HUES64 (cell line): Measurements from ENCODE around the gene OPRL1.

Experiments used
- H3K27ac ChIP-seq: 2 replicates; pipeline ENCODE4 v1.7.0; 2013; ENCODE audit warnings: low read depth, low read length, inconsistent platforms
- H3K27me3 ChIP-seq: 2 replicates; pipeline ENCODE4 v1.6.1; 2013; ENCODE audit warnings: mild to moderate bottlenecking, low read length; ENCODE audit not compliant: insufficient read depth
- H3K36me3 ChIP-seq: 2 replicates; pipeline ENCODE4 v1.6.1; 2013; ENCODE audit warnings: mild to moderate bottlenecking, low read length; ENCODE audit not compliant: insufficient read depth
- H3K4me1 ChIP-seq: 2 replicates; pipeline ENCODE4 v1.6.1; 2013; ENCODE audit warnings: mild to moderate bottlenecking, low read length, moderate library complexity; ENCODE audit not compliant: insufficient read depth
- H3K4me3 ChIP-seq: 2 replicates; pipeline ENCODE4 v1.5.1; 2013; ENCODE audit warnings: mild to moderate bottlenecking, low read length, moderate library complexity
- H3K9ac ChIP-seq: 2 replicates; pipeline ENCODE4 v1.6.1; 2013; ENCODE audit warnings: mild to moderate bottlenecking, low read depth, low read length
- H3K9me3 ChIP-seq: 2 replicates; pipeline ENCODE4 v1.6.1; 2013; ENCODE audit warnings: low read depth, low read length; ENCODE audit not compliant: insufficient read depth
- WGBS: fragments of 150-250, 120-280 bp; methylation state at CpG from one replicate; pipeline ENCODE4 v1.1.7; 2013; ENCODE audit warnings: missing lambda C conversion rate; 5-methylcytosine and 5-hydroxymethylcytosine counted together

Gene OPRL1

DNA sequence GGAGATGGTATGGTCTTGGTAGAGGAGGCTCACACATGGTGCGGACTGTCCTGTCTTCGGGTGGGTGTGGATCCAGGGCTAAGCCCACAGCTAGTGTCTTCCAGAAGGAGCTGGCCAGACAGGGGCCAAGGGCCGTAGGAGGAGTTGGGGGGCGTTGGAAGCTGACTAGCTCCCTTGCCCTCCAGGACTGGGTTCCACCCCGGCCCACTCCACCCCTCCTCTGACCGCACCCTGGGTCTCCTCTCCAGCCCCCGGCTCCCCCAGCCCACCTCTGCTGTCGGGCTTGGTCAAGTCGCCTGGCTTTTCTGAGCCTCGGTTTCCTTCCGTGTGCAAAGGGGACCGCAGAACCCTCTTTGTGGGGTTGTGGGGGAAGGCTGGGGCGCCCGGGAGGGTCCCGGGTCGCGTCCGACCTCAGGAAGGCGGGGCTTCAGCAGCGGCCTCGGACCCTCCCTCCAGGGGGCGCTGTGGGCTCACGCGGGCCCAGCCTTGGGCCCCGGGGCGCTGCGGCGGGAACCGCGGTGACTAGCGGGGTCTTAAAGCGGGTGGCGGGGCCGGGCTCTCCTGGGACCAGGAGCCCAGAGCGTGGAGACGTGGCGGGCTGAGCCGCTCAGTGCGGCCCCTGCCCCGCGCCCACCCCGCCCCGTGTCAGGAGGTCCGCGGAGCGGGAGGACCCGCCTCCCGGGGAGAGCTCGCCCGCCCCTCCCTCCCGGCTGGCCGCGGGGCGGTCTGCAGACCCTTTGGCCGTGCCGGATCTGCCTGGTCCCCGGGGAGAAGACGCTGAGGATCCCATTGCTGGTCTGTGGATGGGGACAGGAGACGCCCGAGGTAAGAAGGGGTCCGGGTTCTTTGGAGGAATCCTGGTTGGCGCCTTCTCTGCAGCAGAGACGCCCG, 22.1 kb downstream of the OPRL1 start:
- Histone ChIP-seq H3K4me3 (peak overlapping the region; percentile 65), H3K9me3 (no peaks in the 10 kb centered on the region), H3K4me1 (no peaks in the 10 kb centered on the region), H3K36me3 (no peaks in the 10 kb centered on the region), H3K27ac (no peak overlapping the region), H3K9ac (peak overlapping the region; percentile 54; the same call in 1 of the 2 replicates), H3K27me3 (peaks cover 37% of the 10 kb centered on the region)
- 14% methylated on average over 64 of the region's 64 CpGs for WGBS

DNA sequence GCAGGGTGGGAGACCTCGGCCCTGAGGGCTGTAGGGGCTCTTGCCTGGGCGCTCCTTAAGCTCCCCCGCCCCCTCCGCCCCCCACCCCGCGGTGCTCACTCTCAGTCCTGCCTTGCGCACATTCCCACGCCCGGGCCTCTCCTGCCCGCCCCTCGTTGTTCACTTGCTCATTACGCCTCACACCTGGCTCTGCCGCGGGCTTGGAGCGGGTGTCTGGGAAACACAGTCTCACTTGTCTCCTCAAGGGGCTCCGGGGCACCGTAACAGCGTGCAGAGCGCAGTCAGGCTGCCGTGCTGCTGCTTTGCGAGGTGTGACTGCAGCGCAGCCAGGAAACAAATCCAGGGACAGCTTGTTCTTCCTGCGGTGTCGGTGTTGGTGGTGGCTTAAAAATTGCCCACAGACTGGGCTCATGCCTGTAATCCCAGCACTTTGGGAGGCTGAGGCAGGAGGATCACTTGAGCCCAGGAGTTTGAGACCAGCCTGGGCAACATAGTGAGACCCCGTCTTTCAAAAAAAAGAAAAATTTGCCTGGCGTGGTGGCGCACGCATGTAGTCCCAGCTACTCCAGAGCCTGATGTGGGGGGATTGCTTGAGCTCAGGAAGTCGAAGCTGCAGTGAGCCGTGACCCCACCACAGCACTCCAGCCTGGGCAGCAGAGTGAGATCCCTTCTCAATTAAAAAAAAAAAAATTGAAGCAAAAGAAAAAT, 22.9 kb downstream of the OPRL1 start:
- Histone ChIP-seq H3K9ac (no peak overlapping the region), H3K4me3 (peak overlapping the region; percentile 65)

DNA sequence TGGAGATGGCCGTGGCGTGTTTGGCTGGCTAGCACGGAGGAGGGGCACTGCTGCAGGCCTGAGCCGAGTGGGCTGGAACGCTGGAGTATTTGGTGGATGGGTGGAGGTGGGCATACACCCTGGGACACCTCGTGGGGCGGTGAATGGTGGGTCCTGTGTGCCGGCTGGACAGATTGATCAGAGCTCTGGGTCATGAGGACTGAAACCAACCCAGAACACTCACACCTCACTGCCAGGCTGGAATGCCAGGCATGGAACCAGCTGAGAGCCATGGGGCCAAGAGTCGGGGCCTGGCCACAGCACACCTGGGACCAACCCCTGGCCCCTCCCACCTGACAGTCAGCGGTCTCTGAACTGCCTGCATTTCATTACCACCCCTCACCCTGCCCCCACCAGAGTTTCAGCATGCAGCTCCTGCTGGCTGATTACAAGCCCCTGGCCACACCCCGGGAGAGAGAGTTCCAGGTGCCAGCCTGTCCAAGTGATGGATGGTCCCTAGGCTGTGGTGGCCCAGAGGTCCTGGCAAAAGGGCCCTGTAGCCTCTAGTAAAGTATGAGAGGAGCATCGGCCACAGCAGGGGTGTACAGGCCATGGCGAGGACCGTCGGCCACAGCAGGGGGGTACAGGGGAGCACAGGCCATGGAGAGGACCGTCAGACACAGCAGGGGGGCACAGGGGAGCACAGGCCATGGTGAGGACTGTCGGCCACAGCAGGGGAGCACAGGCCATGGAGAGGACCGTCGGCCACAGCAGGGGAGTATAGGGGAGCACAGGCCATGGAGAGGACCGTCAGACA, 24.2 kb downstream of the OPRL1 start:
- peaks cover 37% of the 10 kb centered on the region for H3K27me3 ChIP-seq
- H3K36me3 ChIP-seq, result no peaks in the 10 kb centered on the region
- 83% methylated on average over 20 of the region's 20 CpGs for WGBS
- H3K4me3 ChIP-seq, result no peak overlapping the region
- H3K27ac ChIP-seq, result no peak overlapping the region
- H3K9ac ChIP-seq, result no peak overlapping the region
- no peaks in the 10 kb centered on the region for H3K4me1 ChIP-seq
- H3K9me3 ChIP-seq, result no peaks in the 10 kb centered on the region

More for the DNA sequence above, 22.9 kb downstream of the OPRL1 start:
- Histone ChIP-seq H3K4me1 (no peaks in the 10 kb centered on the region), H3K27me3 (peaks cover 37% of the 10 kb centered on the region), H3K27ac (no peak overlapping the region), H3K9me3 (no peaks in the 10 kb centered on the region), H3K36me3 (no peaks in the 10 kb centered on the region)
- 31% methylated on average over 28 of the region's 30 CpGs for WGBS

DNA sequence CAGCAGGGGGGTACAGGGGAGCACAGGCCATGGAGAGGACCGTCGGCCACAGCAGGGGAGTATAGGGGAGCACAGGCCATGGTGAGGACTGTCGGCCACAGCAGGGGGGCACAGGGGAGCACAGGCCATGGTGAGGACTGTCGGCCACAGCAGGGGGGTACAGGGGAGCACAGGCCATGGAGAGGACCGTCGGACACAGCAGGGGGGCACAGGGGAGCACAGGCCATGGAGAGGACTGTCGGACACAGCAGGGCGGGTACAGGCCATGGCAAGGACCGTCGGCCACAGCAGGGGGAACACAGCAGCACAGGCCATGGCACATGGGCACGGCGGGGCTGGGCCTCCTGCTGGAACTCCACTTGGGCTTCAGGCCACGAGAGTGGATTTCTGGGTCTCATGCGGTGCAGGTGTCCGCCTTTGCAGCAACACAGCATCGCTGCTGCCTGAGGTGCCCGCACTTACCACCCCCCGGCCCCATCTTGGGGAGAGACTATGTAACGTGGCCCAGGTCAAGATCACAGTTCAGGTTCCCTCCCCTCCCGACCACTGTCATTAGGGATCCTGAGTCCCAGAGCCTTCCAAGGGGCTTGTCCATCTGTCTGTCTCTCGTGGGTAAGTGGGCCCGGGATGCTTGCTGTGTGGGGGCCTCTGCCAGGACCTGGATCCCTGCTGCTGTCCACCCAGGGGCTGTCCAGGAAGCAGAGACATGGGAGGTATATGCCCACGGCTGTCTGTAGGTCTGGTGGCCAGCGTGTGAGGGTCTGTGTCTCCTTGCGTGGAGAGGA, 25.0 kb downstream of the OPRL1 start:
- Histone ChIP-seq H3K9me3 (no peaks in the 10 kb centered on the region), H3K9ac (no peak overlapping the region), H3K4me3 (no peak overlapping the region), H3K4me1 (no peaks in the 10 kb centered on the region), H3K36me3 (no peaks in the 10 kb centered on the region), H3K27ac (no peak overlapping the region), H3K27me3 (peaks cover 37% of the 10 kb centered on the region)
- 92% methylated on average over 25 of the region's 25 CpGs for WGBS

DNA sequence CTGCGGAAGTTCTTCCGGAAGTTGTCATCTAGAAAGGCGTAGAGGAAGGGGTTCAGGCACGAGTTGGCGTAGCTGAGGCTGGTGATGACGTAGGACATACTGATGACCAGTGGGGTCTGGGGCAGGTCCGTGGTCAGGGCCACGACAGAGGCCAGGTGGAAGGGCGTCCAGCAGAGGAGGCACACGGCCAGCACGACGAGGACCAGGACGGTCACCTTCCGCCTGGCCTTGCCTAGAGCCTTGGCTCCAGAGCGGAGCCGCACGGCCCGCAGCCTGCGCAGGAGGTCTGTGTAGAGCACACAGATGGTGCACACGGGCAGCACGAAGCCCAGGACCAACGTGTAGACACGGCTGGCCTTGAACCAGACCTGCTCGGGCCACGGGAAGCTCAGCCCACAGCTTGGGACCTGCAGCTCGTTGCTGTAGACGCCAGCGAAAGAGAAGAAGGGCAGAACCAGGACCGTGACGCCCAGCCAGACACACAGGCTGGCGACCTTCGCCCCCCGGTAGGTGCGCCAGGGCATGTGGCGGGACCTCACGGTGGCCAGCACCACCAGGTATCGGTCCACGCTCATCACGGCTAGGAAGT, 26.1 kb downstream of the OPRL1 start:
- peaks cover 30% of the 10 kb centered on the region for H3K27me3 ChIP-seq
- H3K27ac ChIP-seq, result no peak overlapping the region
- H3K4me3 ChIP-seq, result no peak overlapping the region
- WGBS, result 95% methylated on average over 39 of the region's 39 CpGs
- no peak overlapping the region for H3K9ac ChIP-seq
- no peaks in the 10 kb centered on the region for H3K9me3 ChIP-seq
- no peaks in the 10 kb centered on the region for H3K4me1 ChIP-seq
- H3K36me3 ChIP-seq, result no peaks in the 10 kb centered on the region

DNA sequence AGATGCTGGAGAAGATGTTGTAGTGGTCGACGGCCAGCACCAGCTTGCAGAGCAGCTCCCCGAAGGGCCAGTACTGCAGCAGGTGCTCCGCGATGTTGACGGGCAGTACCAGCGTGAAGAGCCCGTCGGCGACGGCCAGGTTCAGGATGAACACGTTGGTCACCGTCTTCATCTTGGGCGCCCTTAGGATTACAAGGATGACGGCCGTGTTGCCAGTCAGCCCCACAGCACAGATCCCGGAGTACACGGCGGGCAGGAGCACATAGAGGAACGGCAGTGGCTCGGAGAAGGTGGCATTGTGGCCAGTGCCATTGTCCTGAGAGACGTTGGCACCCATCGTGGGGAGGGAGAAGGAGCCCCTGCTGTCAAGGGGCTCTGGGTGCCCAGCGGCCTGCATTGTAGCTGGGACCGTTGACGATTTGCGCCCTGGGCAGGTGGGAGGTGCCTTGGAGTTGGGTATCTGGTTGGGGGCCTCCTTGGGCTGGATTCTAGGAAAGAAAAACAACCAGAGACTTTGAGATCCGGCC, 26.6 kb downstream of the OPRL1 start:
- 95% methylated on average over 28 of the region's 28 CpGs for WGBS
- Histone ChIP-seq H3K27ac (no peak overlapping the region), H3K36me3 (no peaks in the 10 kb centered on the region), H3K4me1 (no peaks in the 10 kb centered on the region), H3K4me3 (no peak overlapping the region), H3K9ac (no peak overlapping the region), H3K27me3 (peaks cover 24% of the 10 kb centered on the region), H3K9me3 (no peaks in the 10 kb centered on the region)

DNA sequence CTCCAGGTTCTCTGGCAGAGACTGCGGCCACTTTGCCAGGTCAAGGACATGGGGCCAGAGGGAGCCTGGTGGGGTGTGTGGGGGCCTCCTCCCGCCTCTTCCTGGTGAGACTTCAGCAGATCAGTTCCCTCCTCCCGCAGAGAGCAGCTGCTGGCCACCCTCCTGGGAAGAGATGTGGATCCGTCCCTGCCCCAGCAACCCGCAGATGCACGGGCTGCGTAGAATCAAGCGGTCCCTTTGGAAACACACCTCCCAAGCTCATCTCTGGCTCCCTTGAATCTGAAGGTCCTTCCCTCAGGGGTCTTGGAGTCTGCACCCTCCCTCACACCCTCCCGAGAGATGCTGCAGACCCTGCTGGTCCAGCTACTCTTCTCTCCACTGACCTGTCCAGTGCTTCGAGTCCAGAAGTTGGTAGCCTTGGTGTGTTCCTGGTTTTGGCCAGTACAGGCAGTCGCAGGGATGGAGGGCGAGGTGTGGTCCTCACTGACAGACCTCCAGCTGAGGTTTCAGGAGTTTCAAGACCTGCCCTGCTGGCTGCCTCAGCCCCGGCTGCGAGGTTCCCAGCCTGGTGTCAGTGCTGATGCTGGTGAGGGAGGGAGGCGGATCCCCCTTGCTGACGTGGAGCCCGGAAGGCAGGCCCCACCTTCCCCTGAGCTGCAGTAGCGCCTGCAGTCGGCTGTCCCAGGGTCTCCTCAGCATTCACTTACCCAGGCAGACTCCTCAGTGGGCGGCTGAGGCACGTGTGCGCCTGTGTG, 27.3 kb downstream of the OPRL1 start, which contains the start of gene NPBWR2:
NPBWR2 (minus strand) TSS at position 585 of the 755 bp plus-strand sequence. CDS start 734 bp downstream, outside the sequence.
- Histone ChIP-seq H3K4me1 (no peaks in the 10 kb centered on the region), H3K9me3 (no peaks in the 10 kb centered on the region), H3K4me3 (no peak within 1 kb of the TSS), H3K27ac (no peak within 1 kb of the TSS), H3K27me3 (peaks cover 18% of the 10 kb centered on the region), H3K36me3 (no peaks in the 10 kb centered on the region), H3K9ac (no peak within 1 kb of the TSS)
- 80% methylated on average over 22 of the region's 22 CpGs for WGBS

DNA sequence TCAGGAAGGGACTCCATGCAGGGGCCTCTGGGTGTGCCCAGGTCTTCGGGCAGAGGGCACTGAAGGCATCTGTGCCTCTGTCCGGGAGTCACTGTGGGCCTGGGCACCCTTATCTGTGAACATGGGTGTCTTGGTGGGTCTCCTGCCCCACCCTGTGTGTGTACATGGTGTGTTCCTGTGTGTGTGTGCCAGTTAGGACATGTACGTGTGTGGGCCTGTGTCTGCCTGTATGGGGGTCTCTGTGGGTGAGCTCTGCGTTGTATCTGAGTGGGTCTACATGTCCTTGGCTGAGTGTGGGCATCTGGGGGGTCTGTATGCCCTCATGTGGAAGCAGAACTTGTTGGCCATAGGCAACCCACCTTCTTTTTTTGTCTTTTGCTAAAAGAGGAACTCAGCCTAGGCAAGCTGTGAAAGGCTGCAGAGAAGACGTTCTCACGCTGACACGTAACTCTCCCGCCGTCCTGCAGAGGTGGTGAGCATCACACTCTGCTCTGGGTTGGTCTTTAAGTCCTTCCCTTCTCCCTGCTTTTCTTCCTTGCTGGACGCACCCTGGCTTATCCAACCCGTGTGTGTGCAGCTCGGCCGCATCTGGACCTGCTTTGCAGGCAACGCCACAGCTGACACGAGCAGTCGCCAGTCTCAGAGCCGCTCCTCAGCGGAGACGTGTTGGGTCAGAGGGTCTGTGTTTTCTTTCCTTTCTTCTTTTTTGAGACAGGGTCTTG, 28.0 kb downstream of the OPRL1 start:
- Histone ChIP-seq H3K4me1 (no peaks in the 10 kb centered on the region), H3K27me3 (peaks cover 10% of the 10 kb centered on the region), H3K9me3 (no peaks in the 10 kb centered on the region), H3K27ac (no peak overlapping the region), H3K36me3 (no peaks in the 10 kb centered on the region), H3K4me3 (no peak overlapping the region), H3K9ac (no peak overlapping the region)
- WGBS, result 90% methylated on average over 19 of the region's 19 CpGs
